Skeletal muscle cell (primary cell): ENCODE data around the gene CBLB.

ENCODE experiments used
- DNase-seq: peaks from one replicate; pipeline ENCODE4 v3.0.0-alpha.2; 2010; ENCODE audit warnings: low read depth
- H3K4me3 ChIP-seq: 2 replicates; pipeline ENCODE4 v1.5.1; 2011; ENCODE audit warnings: low read depth, mild to moderate bottlenecking, control low read depth, low read length, moderate library complexity

CBLB gene

GRCh38 chr3:105799286-105799685 lies 69.5 kb downstream of the CBLB start:
- no peak for DNase-seq
- H3K4me3 ChIP-seq = no peak overlapping the region

- no peak for DNase-seq
- H3K4me3 ChIP-seq = no peak overlapping the region
Measured at GRCh38 chr3:105798381-105798934, 70.4 kb downstream of the CBLB start.

- no peak for DNase-seq
- H3K4me3 ChIP-seq = no peak overlapping the region
Measured at GRCh38 chr3:105793040-105793439, 75.8 kb downstream of the CBLB start.

- H3K4me3 ChIP-seq = no peak overlapping the region
- DNase-seq = peak; percentile 100
Measured at GRCh38 chr3:105791919-105792786, 76.7 kb downstream of the CBLB start.

- peak; percentile 86 for DNase-seq
- H3K4me3 ChIP-seq = no peak overlapping the region
Measured at GRCh38 chr3:105791131-105791530, 77.7 kb downstream of the CBLB start.

DNA sequence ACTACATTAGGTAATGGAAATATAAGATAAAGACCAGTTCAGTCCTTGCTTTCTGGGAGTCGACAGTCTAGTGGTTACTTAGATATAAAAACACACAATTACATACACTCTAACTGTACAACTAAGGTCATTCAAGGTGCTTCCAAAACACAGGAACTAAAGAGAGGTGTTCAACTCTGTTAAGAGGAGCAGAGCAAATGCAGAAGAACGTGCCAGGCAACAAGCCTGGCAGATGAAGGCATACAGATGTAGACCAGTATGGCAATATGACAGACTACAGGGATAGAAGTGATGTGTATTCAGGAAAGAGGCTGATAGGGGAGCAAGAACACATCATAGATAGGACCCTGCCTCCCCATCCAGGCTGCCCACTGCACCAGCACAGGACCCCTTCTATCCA lies 78.3 kb downstream of the CBLB start:
- H3K4me3 ChIP-seq = no peak overlapping the region
- DNase-seq = no peak

GRCh38 chr3:105788593-105788992 lies 80.2 kb downstream of the CBLB start:
- no peak overlapping the region for H3K4me3 ChIP-seq
- DNase-seq = no peak

- no peak for DNase-seq
- no peak overlapping the region for H3K4me3 ChIP-seq
Measured at GRCh38 chr3:105787453-105787852, 81.4 kb downstream of the CBLB start.

GRCh38 chr3:105786990-105787389 lies 81.8 kb downstream of the CBLB start:
- no peak for DNase-seq

GRCh38 chr3:105786241-105786640 lies 82.6 kb downstream of the CBLB start:
- no peak overlapping the region for H3K4me3 ChIP-seq
- DNase-seq = no peak

More at GRCh38 chr3:105786990-105787389, 81.8 kb downstream of the CBLB start:
- no peak overlapping the region for H3K4me3 ChIP-seq

DNA sequence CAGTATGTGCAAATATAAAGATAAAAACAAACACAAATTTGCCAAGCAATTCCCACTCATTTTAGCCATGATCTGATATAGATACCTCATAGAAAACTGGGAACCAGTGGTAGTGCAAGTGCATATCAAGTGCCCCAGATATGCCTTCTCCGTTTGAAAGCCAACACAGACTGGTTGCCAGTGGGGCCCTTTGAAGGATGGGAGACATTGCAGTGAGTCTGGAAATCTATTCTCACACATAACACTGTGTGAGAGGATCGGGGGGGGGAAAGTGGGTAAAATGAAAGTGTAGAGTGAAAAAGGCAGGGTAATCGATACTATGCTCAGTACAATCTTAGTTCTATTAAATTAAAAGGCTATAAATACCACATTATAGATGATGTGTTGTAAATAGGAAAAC lies 83.0 kb downstream of the CBLB start:
- H3K4me3 ChIP-seq = no peak overlapping the region
- DNase-seq = no peak

- no peak overlapping the region for H3K4me3 ChIP-seq
- no peak for DNase-seq
Measured at GRCh38 chr3:105783631-105784030, 85.2 kb downstream of the CBLB start.

DNA sequence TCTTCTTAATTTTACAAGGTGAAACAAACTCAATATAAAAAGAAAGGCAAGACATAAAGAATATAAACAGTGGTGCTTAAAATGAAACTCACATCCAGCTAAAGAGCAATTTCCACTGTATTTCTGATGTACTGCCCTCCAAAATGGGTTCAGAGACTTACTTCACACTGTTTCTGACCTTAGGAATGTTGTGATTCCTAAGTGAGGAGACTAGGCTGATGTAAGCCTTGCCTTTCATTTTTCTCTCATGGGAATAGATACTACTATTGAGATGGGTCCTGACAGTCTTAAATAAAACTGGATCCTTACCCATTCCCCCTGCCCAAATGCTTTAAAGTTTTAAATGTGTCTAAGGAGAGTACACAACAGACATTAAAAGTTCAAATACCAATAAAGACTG lies 86.9 kb downstream of the CBLB start:
- DNase-seq = peak; percentile 34
- no peak overlapping the region for H3K4me3 ChIP-seq

DNA sequence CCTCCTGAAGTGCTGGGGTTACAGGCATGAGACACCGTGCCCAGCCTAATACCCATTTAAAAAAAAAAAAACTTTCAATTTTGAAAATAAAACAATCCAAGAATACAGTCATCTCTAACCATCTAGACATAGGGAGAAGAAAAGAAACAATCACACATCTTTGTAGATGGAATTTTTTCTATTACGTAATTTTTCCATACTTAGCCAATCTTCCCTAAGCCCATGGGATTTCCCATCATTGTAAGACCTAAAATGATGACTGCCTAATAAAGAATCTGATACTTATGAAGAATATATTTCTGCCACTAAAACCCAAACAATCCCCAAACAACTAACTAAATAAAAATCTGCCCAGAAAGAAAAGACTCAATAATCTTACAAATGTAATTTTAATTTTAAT lies 88.7 kb downstream of the CBLB start:
- no peak overlapping the region for H3K4me3 ChIP-seq
- DNase-seq = no peak

DNA sequence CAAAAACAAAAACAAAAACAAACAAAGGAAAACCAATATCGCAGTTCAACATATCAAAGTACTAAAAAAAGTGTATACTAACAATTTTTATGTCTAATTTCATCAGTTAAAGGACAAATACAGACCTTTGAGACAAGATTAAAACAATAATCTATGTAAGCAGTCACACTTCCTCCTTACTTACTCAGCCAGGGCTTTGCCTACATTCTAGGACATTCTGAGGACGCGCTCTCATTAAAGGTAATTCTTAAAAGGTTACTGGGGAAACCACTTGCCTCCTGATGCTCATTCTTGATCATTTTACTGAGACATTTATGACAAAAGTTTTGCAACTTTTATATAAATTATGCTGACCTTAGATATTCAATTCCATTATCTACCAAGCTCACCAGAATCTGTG lies 93.4 kb downstream of the CBLB start:
- no peak for DNase-seq
- H3K4me3 ChIP-seq = no peak overlapping the region

DNA sequence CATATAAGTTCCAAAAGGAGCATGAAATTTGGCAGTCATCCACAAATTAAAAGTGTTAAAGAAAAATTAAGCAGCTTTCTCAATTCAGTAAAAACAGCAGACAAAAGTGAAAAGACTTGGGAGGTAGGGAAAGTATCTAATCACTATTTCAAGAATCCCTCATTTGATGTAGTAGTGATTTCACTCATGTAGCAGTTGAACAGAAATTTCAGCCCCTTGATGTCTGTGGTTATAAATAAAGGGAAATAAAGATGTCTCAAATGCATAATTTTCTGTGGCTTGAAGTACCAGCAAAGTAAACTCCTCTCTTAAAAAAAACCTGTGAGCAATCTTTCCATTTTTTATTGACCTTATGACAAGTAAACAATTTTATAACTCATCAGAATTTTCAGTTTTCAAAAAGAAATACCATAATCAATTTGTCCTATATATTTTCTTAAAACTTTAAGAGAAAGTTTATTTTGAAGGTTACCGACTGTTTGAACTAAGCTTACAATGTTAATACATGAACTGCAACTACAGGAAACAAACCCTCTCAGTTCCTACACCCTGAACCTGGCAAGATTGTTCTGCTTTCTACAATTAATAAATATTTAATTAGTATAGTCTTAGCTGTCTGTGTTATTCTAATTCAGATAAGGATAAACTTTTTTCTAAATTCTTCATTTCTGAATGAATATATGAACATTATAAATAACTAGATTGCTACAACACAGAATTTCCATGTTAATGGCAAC lies 94.2 kb downstream of the CBLB start:
- H3K4me3 ChIP-seq = no peak overlapping the region
- DNase-seq = no peak

GRCh38 chr3:105773291-105773690 lies 95.5 kb downstream of the CBLB start:
- DNase-seq = no peak
- no peak overlapping the region for H3K4me3 ChIP-seq

GRCh38 chr3:105772635-105773034 lies 96.2 kb downstream of the CBLB start:
- no peak overlapping the region for H3K4me3 ChIP-seq
- DNase-seq = no peak

DNA sequence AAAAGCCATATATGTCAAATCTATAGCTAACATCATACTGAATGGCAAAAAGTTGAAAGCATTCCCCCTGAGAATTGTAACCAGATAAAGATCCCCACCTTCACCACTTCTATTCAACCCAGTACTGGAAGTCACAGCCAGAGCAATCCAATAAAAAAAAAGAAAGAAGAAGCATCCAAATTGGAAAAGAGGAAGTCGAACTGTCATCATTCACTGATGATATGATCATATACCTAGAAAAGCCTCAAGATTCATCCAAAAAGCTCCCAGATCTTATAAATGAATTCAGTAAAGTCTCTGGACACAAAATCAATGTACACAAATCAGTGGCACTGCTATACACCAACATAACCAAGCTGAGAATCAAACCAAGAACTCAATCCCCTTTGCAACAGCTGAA lies 97.4 kb downstream of the CBLB start:
- no peak overlapping the region for H3K4me3 ChIP-seq
- no peak for DNase-seq

GRCh38 chr3:105770410-105770809 lies 98.4 kb downstream of the CBLB start:
- H3K4me3 ChIP-seq = no peak overlapping the region
- no peak for DNase-seq

GRCh38 chr3:105767776-105768175 lies 101.0 kb downstream of the CBLB start:
- DNase-seq = no peak
- H3K4me3 ChIP-seq = no peak overlapping the region
